Astrocyte of the spinal cord (primary cell): ENCODE results near the gene RECQL5.

Experiments
- DNase-seq: peaks from one replicate; pipeline ENCODE4 v3.0.0; 2011; ENCODE audit warnings: low read depth, low spot score
- H3K4me3 ChIP-seq: 2 replicates; pipeline ENCODE4 v1.5.1; 2011; ENCODE audit warnings: low read depth, mild to moderate bottlenecking, low read length, moderate library complexity
- CTCF ChIP-seq: IDR thresholded peaks from 2 replicates; pipeline ENCODE4 v1.5.1; 2012; ENCODE audit warnings: low read depth, mild to moderate bottlenecking, low read length, inconsistent platforms
- in situ Hi-C: cut with HindIII; loops from 2 replicates; pipeline ENCODE4 v1.10.0; 2017; ENCODE audit warnings: low sequenced_read_pairs

The RECQL5 gene

GRCh38 chr17:75592348-75593020, 74.5 kb downstream of the RECQL5 start:
- in situ Hi-C loops, result no loop called here
- TF ChIP-seq CTCF, result no peak
- no peak for DNase-seq
- no peak overlapping the region for H3K4me3 ChIP-seq

DNA sequence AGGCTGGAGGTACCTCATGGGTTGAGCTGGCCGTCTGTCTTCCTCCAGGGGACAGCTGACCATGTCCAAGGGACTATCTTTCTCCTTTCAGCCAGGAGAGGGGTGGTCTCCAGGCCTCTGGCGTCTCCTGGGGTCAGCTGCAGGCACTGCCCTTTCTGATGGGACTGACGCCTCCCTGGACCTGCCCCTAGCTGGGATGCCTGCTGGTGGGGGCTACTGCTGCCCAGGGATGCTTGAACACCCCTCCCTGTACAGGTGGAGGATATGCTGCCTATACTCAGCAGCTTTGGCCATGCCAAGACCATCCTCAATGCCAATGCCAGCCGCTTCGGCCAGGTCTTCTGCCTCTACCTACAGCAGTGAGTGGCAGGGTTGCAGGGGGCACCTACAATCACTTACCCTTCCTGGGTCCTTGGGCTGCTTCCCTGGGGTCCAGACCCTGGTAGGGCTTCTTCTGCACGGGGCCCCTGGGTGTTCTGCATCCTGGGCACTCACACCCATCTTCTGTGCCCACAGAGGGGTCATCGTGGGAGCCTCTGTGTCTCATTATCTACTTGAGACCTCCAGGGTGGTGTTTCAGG, 75.1 kb downstream of the RECQL5 start:
- H3K4me3 ChIP-seq, result no peak overlapping the region
- in situ Hi-C loops, result no loop called here
- no peak for DNase-seq
- no peak for TF ChIP-seq CTCF

GRCh38 chr17:75590849-75591721, 75.9 kb downstream of the RECQL5 start:
- no peak overlapping the region for H3K4me3 ChIP-seq
- no peak for DNase-seq
- in situ Hi-C loops, result no loop called here
- no peak for TF ChIP-seq CTCF

GRCh38 chr17:75590314-75590761, 76.6 kb downstream of the RECQL5 start:
- no peak overlapping the region for H3K4me3 ChIP-seq
- no peak for DNase-seq
- in situ Hi-C loops, result no loop called here
- no peak for TF ChIP-seq CTCF

DNA sequence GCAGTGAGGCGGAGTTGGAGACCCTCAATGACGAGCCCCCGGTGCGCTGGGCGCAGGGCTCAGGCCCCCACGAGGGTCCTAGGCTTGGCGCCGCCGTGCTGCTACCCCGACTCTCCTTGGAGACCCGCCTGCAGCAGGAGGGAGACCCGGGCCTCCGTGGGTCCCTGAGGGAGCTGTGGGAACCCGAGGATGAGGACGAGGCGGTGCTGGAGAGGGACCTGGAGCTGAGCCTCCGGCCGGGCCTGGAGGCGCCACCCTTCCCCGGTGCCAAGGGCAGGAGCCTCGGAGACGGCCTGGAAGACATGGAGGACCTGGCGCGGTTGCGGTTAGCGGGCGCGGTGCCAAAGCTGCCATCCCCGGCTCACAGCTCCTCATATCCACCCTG, 77.0 kb downstream of the RECQL5 start:
- no peak overlapping the region for H3K4me3 ChIP-seq
- DNase-seq, result no peak
- in situ Hi-C loops, result no loop called here

More for the DNA sequence above, 77.0 kb downstream of the RECQL5 start:
- TF ChIP-seq CTCF, result no peak
